Esophagus squamous epithelium (tissue), 5 donors: ENCODE results near the gene NF2. TPM values are rescaled to one million over a fixed set of nuclear protein-coding genes. Genes with fewer than 3 reads are reported as not detected.

ENCODE experiments used
- DNase-seq: peaks from one replicate; lab custom pipeline; 2025; lab: John Stamatoyannopoulos, UW
- H3K27ac ChIP-seq, 4 donors: fragments of 200-600 bp; sonication (generic); one replicate each; pipeline ENCODE4 v1.5.1; 2016 to 2019; ENCODE audit warnings: mild to moderate bottlenecking in 1 of 4
- H3K27me3 ChIP-seq, 4 donors: fragments of 200-600 bp; sonication (generic); 1 replicate in 3 of 4; 2 replicates in 1 of 4; pipeline versions ENCODE4 v1.5.1 to v1.6.0; 2017 to 2021; ENCODE audit warnings: antibody characterized with exemption in 1 of 4
- H3K36me3 ChIP-seq, 3 donors: fragments of 200-600 bp; sonication (generic); one replicate each; pipeline ENCODE4 v1.5.1; 2016 to 2019
- H3K4me1 ChIP-seq, 3 donors: fragments of 200-600 bp; sonication (generic); one replicate each; pipeline ENCODE4 v1.5.1; 2017 to 2019
- H3K4me3 ChIP-seq, 4 donors: fragments of 200-600 bp; sonication (generic); 1 replicate in 3 of 4; 2 replicates in 1 of 4; pipeline ENCODE4 v1.5.1; 2016 to 2019; ENCODE audit warnings: mild to moderate bottlenecking in 2 of 4, moderate library complexity in 1 of 4
- H3K9me3 ChIP-seq, 3 donors: fragments of 200-600 bp; sonication (generic); one replicate each; pipeline ENCODE4 v1.5.1; 2016 to 2019
- POLR2A ChIP-seq, 4 donors: fragments of 450-650 bp; IDR thresholded peaks; one replicate each; pipeline ENCODE4 v1.6.1; 2017; ENCODE audit warnings: antibody characterized with exemption in 4 of 4, mild to moderate bottlenecking in 4 of 4, moderate library complexity in 3 of 4
- WGBS, 2 donors: methylation state at CpG; one replicate each; pipeline ENCODE4 v1.1.5; 2018; 5-methylcytosine and 5-hydroxymethylcytosine counted together
- intact Hi-C: fragments of 100-400 bp; cut with DNase I; formaldehyde crosslinking; loops from one replicate; pipeline ENCODE4 v1.15.0; 2022
- total RNA-seq, 4 donors: library from RNA; depleted of rRNA; stranded (reverse); fragments of >200 nt; gene quantifications; one replicate each; pipeline ENCODE4 v1.1.0, GENCODE V29; 2016
- TF ChIP-seq, protein P1 (sequence below), 6 experiments: fragments of 450-650 bp in 4 of 6; fragments of 200-600 bp in 2 of 6; sonication (generic) in 2 of 6; IDR thresholded peaks; one replicate each; pipeline ENCODE4 v1.5.1; 2016 to 2019; ENCODE audit warnings: antibody characterized with exemption in 6 of 6, mild to moderate bottlenecking in 4 of 6, moderate library complexity in 4 of 6
- donor health status: DM: yes; HTN: yes; CAD: no.

NF2 gene
- total RNA-seq, 4 donors from 2014 or later, result 25.8 to 45.3 (median 34.1) TPM

DNA sequence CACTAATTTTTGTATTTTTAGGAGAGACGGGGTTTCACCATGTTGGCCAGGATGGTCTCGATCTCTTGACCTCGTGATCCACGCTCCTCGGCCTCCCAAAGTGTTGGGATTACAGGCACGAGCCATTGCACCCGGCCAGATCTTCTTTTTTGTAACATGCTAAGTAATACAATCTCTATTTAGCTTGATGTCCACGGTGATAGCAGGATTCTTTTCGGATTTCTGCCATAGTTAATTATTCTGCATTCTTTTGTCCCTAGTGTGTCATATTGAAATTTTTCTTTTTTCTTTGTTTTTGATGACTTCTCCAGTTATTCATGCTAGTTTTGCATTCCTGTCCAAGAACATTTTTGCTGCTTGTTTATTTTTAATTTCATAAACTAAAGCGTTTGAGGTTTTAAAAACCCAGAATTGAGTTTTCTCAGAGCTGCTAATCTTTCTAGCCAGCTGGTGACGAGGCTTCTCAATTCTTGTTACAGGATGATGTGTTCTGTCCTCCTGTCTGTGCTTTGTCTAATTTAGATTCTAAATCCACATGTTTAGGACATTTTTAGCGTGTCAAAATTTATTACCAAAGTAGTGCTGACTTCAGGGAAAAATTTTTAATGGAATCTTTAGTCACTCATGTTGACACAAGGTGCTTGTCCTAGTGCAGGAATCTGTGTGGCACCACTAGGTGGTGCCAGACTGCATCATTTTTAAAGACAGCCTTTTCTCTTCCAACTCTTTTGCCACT lies 21.8 kb downstream of the NF2 start:
- Histone ChIP-seq H3K27me3 (no peaks in the 10 kb centered on the region), H3K27ac (peak overlapping the region in 3 of 4 donors; percentile 48 to 71 (median 54)), H3K4me3 (no peak overlapping the region), H3K36me3 (no peaks in the 10 kb centered on the region), H3K9me3 (no peaks in the 10 kb centered on the region), H3K4me1 (peaks cover 7 to 72% (median 44%) of the 10 kb centered on the region in 3 donors)
- no peak for TF ChIP-seq POLR2A (IDR thresholded peaks at IDR 0.05)
- TF ChIP-seq, protein P1, sequence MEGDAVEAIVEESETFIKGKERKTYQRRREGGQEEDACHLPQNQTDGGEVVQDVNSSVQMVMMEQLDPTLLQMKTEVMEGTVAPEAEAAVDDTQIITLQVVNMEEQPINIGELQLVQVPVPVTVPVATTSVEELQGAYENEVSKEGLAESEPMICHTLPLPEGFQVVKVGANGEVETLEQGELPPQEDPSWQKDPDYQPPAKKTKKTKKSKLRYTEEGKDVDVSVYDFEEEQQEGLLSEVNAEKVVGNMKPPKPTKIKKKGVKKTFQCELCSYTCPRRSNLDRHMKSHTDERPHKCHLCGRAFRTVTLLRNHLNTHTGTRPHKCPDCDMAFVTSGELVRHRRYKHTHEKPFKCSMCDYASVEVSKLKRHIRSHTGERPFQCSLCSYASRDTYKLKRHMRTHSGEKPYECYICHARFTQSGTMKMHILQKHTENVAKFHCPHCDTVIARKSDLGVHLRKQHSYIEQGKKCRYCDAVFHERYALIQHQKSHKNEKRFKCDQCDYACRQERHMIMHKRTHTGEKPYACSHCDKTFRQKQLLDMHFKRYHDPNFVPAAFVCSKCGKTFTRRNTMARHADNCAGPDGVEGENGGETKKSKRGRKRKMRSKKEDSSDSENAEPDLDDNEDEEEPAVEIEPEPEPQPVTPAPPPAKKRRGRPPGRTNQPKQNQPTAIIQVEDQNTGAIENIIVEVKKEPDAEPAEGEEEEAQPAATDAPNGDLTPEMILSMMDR (IDR thresholded peaks at IDR 0.05), result peak; percentile 72 to 93 (median 82)
- intact Hi-C loops, result no loop called here
- 63 to 69% methylated on average over 12 of the region's 12 CpGs for WGBS, 2 donors
- no peak for DNase-seq

DNA sequence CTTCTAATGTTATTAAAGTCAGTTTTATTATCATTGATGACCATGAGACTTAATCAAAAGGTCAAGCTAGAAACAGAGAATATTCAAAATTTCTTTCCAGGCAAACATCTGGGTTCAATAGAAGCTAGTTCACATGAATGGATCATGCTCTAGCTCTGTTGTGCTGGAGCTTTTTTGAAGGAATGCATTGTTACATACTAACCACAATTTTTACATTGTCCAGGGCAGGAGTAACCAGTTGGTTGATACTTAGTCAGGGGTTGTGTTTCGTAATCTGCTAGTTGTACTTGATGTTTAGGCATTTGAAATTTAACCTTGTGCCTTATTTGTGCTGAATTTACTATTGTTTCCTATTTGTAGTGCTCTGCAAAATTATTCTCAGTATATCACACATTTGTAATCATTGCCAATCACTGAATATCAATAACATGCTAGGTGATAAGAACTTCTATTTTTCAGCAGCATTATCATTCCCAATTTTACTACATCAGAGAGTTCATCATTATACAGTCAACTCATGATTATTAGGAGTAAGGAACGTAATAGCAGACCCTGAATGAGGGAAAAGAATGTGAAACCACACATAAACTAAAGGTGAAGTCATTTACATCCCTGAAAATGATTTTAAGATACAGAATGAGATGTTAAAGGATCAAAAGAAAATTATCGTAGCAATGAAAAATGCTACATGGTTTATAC lies 23.2 kb downstream of the NF2 start:
- Histone ChIP-seq H3K27me3 (no peaks in the 10 kb centered on the region), H3K4me3 (no peak overlapping the region), H3K4me1 (peaks cover 4 to 67% (median 38%) of the 10 kb centered on the region in 3 donors), H3K36me3 (no peaks in the 10 kb centered on the region), H3K27ac (peak overlapping the region in 3 of 4 donors; percentile 48 to 57 (median 53)), H3K9me3 (no peaks in the 10 kb centered on the region)
- no peak for TF ChIP-seq POLR2A (IDR thresholded peaks at IDR 0.05)
- TF ChIP-seq, protein P1 (IDR thresholded peaks at IDR 0.05), result no peak
- intact Hi-C loops, result no loop called here
- no peak for DNase-seq
- 79 to 82% methylated on average over 3 of the region's 3 CpGs for WGBS, 2 donors

DNA sequence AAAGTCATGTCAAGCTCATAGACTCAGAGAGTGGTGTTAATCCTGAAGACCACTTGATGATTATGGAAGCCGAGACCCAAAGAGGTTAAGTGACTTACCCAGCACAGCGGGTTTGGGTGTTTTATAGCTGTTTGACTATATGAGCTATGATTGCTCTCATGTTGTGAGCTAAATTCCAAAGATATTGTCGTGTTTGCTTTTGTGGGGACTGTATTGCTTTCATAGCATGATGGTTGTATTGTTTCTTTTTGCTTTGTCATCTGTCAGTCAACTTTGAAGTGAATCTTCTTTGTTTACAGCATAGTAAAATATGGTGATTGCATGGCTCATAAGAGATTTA lies 23.7 kb downstream of the NF2 start:
- no peak for DNase-seq
- Histone ChIP-seq H3K9me3 (no peaks in the 10 kb centered on the region), H3K36me3 (no peaks in the 10 kb centered on the region), H3K27me3 (no peaks in the 10 kb centered on the region), H3K4me3 (no peak overlapping the region), H3K4me1 (peaks cover 0 to 63% (median 34%) of the 10 kb centered on the region in 3 donors), H3K27ac (no peak overlapping the region)
- TF ChIP-seq, protein P1 (IDR thresholded peaks at IDR 0.05), result no peak
- TF ChIP-seq POLR2A (IDR thresholded peaks at IDR 0.05), result no peak
- WGBS, 2 donors, result 89% methylated on average over 3 of the region's 3 CpGs
- intact Hi-C loops, result no loop called here

DNA sequence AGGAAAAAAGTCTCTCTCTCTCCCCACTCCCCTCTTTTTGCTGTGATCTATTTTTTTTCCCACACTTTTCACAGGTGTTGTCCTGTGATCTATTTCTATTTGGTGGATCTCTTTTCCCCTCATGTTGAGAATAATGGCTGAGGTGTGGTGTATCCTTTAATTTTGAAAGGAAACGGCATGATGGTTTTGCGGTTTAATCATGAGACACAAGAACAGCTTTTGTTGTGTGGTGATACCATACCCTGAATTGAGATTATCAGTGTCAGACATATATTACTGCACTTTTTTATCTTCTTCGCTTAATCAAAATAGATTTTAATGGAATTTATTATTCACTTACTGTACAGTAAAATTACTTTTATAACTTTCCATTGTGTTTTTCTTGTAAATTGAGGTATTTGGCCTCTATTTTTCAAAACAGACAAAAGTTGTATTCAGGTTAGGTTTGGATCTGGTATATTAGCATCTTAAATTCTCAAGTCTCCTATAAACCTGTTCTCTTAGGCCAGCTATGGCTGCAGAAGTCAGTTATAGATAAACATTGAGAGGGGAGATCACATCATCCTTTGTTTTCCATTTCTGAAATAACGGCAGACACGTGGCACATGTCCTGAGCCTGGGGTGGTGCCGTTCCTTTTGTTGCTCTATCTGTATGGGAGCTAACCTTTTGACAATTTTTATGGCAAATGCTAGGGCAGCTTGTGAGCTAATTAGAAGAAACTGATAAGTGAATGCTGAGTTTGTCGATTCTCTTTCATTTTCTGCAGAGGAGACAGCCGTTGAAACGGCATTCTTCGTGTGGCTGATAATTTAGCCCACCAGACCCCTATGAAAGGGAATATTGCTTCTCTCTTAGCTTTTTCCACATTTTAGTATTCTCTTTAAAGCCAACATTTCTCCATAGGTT lies 25.8 kb downstream of the NF2 start:
- no peak for TF ChIP-seq POLR2A (IDR thresholded peaks at IDR 0.05)
- TF ChIP-seq, protein P1 (IDR thresholded peaks at IDR 0.05), result no peak
- Histone ChIP-seq H3K27ac (no peak overlapping the region), H3K4me3 (no peak overlapping the region), H3K9me3 (no peaks in the 10 kb centered on the region), H3K27me3 (no peaks in the 10 kb centered on the region), H3K36me3 (no peaks in the 10 kb centered on the region), H3K4me1 (peaks cover 0 to 54% (median 19%) of the 10 kb centered on the region in 3 donors)
- no peak for DNase-seq
- intact Hi-C loops, result no loop called here
- WGBS, 2 donors, result 92 to 93% methylated on average over 10 of the region's 10 CpGs
